Fibroblast of lung (primary cell): ENCODE data around the gene CEP152.

Experiments used
- CTCF ChIP-seq, 2 donors: IDR thresholded peaks in 1 of 2; conservative IDR thresholded peaks in 1 of 2; 1 replicate in 1 of 2; 2 replicates in 1 of 2; pipeline ENCODE4 v1.5.1; 2011 to 2012; ENCODE audit warnings: low read length in 2 of 2, control low read depth in 1 of 2, inconsistent platforms in 1 of 2, low read depth in 1 of 2, mild to moderate bottlenecking in 1 of 2
- EZH2 ChIP-seq: IDR thresholded peaks from 2 replicates; pipeline ENCODE4 v1.5.1; 2012; ENCODE audit warnings: low read length, control low read depth, mild to moderate bottlenecking; ENCODE audit errors: missing control alignments

- TF ChIP-seq CTCF (conservative IDR thresholded peaks at IDR 0.05 in 1 of 2, IDR thresholded peaks at IDR 0.05 in 1 of 2; ENCODE audit: low read depth in 1 of 2, low read length in 2 of 2) (no peak), EZH2 (no peak)
Measured at GRCh38 chr15:48802257-48802656, 8.6 kb downstream of the CEP152 start.
